Mesothelial cell of epicardium (in vitro differentiated cells): ENCODE measurements around the gene DUSP22. TPM values are rescaled to one million over a fixed set of nuclear protein-coding genes. Genes with fewer than 3 reads are reported as not detected.
"Not testable (repeated sequence)": the region's sequence is repeated elsewhere in the genome, so short reads cannot be mapped to it uniquely, and the experiment has no call there.

ENCODE experiments used
- DNase-seq, 2 experiments: peaks; one replicate each; pipeline ENCODE4 v3.0.0; 2021; ENCODE audit warnings: low spot score in 2 of 2; ENCODE audit not compliant: unreplicated experiment in 2 of 2
- H3K27ac Mint-ChIP-seq: 2 replicates; pipeline ENCODE4 v1.8.0; 2021; ENCODE audit warnings: mixed read lengths
- H3K27me3 Mint-ChIP-seq: 2 replicates; pipeline ENCODE4 v1.8.0; 2021; ENCODE audit warnings: low read depth, mixed read lengths
- H3K36me3 Mint-ChIP-seq: 2 replicates; pipeline ENCODE4 v1.8.0; 2021; ENCODE audit warnings: mixed read lengths
- H3K4me1 Mint-ChIP-seq: 2 replicates; pipeline ENCODE4 v1.8.0; 2021; ENCODE audit warnings: mixed read lengths
- H3K4me3 Mint-ChIP-seq: 2 replicates; pipeline ENCODE4 v1.8.0; 2021; ENCODE audit warnings: mild to moderate bottlenecking, moderate library complexity, mixed read lengths
- H3K9me3 Mint-ChIP-seq: 2 replicates; pipeline ENCODE4 v1.8.0; 2021; ENCODE audit warnings: mixed read lengths
- total RNA-seq: library from RNA; stranded (reverse); gene quantifications from 3 replicates; pipeline ENCODE4 v1.2.1, GENCODE V29; 2021
- TF ChIP-seq, protein P1 (sequence below): fragments of 200-600 bp; sonication (generic); IDR thresholded peaks from one replicate; pipeline ENCODE4 v1.5.0; 2021; ENCODE audit warnings: antibody characterized with exemption; ENCODE audit not compliant: unreplicated experiment

The DUSP22 gene
- total RNA-seq, 1 donor from 2014 or later, result 32.0 TPM

DNA sequence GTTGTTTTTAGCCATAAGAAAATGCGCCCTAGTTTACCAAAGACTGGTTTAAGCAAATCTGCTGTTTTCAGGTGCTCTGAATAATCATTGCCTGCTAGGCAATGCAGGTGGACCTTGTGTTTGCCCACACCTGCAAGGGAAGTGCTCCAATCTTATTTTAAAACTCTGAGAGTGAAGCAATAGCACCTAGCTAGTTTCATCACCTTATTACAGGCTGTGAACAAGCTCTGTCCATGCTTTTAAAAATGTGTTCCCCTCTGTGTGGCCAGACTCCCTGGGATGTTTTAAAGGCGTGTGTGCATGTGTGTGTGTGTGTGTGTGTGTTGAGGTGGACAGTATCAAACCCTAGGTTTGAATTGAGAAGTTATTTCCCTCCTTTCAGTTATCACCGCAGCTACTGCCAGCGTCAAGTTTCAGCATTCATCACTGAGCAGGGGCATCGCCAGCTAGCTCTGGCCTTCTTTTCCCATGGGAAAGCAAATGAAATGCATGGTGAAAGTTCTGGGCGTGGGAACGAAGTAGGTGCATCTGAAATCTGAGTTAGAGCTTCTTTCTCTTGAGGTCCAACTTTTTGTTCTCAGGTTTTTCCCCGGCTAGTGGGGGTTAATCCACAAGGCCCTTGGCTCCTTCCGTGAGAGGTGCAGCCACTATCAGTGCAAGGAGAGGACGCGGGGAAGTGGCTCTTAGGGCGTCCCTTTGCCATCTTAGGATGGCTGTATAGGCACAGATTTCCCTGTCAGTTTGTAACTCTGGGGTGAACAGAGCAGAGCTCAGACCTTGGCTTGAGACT lies 30.8 kb downstream of the DUSP22 start:
- Mint-ChIP-seq H3K36me3 (no peaks in the 10 kb centered on the region), H3K9me3 (peaks cover 7% of the 10 kb centered on the region)

GRCh38 chr6:323730-324088 lies 31.4 kb downstream of the DUSP22 start:
- Mint-ChIP-seq H3K4me3 (no peak overlapping the region), H3K36me3 (no peaks in the 10 kb centered on the region), H3K27ac (no peak overlapping the region), H3K4me1 (no peaks in the 10 kb centered on the region), H3K27me3 (no peaks in the 10 kb centered on the region), H3K9me3 (peaks cover 7% of the 10 kb centered on the region)
- TF ChIP-seq, protein P1, sequence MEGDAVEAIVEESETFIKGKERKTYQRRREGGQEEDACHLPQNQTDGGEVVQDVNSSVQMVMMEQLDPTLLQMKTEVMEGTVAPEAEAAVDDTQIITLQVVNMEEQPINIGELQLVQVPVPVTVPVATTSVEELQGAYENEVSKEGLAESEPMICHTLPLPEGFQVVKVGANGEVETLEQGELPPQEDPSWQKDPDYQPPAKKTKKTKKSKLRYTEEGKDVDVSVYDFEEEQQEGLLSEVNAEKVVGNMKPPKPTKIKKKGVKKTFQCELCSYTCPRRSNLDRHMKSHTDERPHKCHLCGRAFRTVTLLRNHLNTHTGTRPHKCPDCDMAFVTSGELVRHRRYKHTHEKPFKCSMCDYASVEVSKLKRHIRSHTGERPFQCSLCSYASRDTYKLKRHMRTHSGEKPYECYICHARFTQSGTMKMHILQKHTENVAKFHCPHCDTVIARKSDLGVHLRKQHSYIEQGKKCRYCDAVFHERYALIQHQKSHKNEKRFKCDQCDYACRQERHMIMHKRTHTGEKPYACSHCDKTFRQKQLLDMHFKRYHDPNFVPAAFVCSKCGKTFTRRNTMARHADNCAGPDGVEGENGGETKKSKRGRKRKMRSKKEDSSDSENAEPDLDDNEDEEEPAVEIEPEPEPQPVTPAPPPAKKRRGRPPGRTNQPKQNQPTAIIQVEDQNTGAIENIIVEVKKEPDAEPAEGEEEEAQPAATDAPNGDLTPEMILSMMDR, result no peak
- no peak for DNase-seq

More for the DNA sequence above, 30.8 kb downstream of the DUSP22 start:
- Mint-ChIP-seq H3K27ac (no peak overlapping the region), H3K4me1 (no peaks in the 10 kb centered on the region), H3K27me3 (no peaks in the 10 kb centered on the region), H3K4me3 (no peak overlapping the region)
- no peak for DNase-seq
- TF ChIP-seq, protein P1, result no peak

- no peak overlapping the region for H3K4me3 Mint-ChIP-seq
- no peaks in the 10 kb centered on the region for H3K36me3 Mint-ChIP-seq
- no peak for DNase-seq
- H3K27ac Mint-ChIP-seq, result no peak overlapping the region
- no peaks in the 10 kb centered on the region for H3K4me1 Mint-ChIP-seq
- H3K27me3 Mint-ChIP-seq, result no peaks in the 10 kb centered on the region
- TF ChIP-seq, protein P1, result no peak
- peaks cover 7% of the 10 kb centered on the region for H3K9me3 Mint-ChIP-seq
Observed at GRCh38 chr6:324116-324728, 31.9 kb downstream of the DUSP22 start.

GRCh38 chr6:324729-325125 lies 32.4 kb downstream of the DUSP22 start:
- TF ChIP-seq, protein P1, result no peak
- H3K9me3 Mint-ChIP-seq, result peaks cover 7% of the 10 kb centered on the region
- no peak overlapping the region for H3K4me3 Mint-ChIP-seq
- H3K27me3 Mint-ChIP-seq, result no peaks in the 10 kb centered on the region
- H3K27ac Mint-ChIP-seq, result no peak overlapping the region
- no peaks in the 10 kb centered on the region for H3K4me1 Mint-ChIP-seq
- no peaks in the 10 kb centered on the region for H3K36me3 Mint-ChIP-seq
- DNase-seq, result no peak

DNA sequence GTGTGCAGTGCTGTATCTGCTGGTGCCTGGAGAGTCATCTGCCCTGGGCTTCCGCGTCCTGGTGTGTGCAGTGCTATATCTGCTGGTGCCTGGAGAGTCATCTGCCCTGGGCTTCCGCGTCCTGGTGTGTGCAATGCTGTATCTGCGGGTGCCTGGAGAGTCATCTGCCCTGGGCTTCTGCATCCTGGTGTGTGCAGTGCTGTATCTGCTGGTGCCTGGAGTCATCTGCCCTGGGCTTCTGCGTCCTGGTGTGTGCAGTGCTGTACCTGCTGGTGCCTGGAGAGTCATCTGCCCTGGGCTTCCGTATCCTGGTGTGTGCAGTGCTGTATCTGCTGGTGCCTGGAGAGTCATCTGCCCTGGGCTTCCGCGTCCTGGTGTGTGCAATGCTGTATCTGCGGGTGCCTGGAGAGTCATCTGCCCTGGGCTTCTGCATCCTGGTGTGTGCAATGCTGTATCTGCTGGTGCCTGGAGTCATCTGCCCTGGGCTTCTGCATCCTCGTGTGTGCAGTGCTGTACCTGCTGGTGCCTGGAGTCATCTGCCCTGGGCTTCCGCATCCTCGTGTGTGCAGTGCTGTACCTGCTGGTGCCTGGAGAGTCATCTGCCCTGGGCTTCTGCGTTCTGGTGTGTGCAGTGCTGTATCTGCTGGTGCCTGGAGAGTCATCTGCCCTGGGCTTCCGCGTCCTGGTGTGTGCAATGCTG lies 33.0 kb downstream of the DUSP22 start:
- not testable (repeated sequence) for H3K9me3 Mint-ChIP-seq, H3K4me1 Mint-ChIP-seq, H3K4me3 Mint-ChIP-seq, DNase-seq, H3K36me3 Mint-ChIP-seq, H3K27me3 Mint-ChIP-seq, H3K27ac Mint-ChIP-seq

- DNase-seq, H3K36me3 Mint-ChIP-seq, H3K4me3 Mint-ChIP-seq, H3K27me3 Mint-ChIP-seq, H3K27ac Mint-ChIP-seq, H3K9me3 Mint-ChIP-seq, H3K4me1 Mint-ChIP-seq: not testable (repeated sequence)
Observed at GRCh38 chr6:326066-326465, 33.8 kb downstream of the DUSP22 start.
